Body of pancreas (tissue), 4 donors: Measurements from ENCODE around the gene NUDT1. TPM values are rescaled to one million over a fixed set of nuclear protein-coding genes. Genes with fewer than 3 reads are reported as not detected.

Source experiments
- ATAC-seq: fragments of 150-250 bp; one replicate; pipeline ENCODE4 v1.9.1; 2016
- DNase-seq, 4 donors: peaks; one replicate each; pipeline ENCODE4 v3.0.0-alpha.2; 2019
- H3K27ac ChIP-seq, 4 donors: fragments of 200-600 bp; sonication (generic); 1 replicate in 3 of 4; 2 replicates in 1 of 4; pipeline versions ENCODE4 v1.5.1 to v1.6.1; 2016 to 2019; ENCODE audit warnings: mild to moderate bottlenecking in 1 of 4, mixed read lengths in 1 of 4, moderate library complexity in 1 of 4
- H3K27me3 ChIP-seq, 2 donors: fragments of 200-600 bp; sonication (generic); one replicate each; pipeline ENCODE4 v1.6.0; 2016; ENCODE audit warnings: mild to moderate bottlenecking in 1 of 2
- H3K36me3 ChIP-seq, 2 donors: fragments of 200-600 bp; sonication (generic); replicated peaks in 1 of 2; 2 replicates each; pipeline ENCODE4 v1.5.1; 2016; ENCODE audit warnings: low read depth in 2 of 2; ENCODE audit not compliant: insufficient read depth in 1 of 2
- H3K4me1 ChIP-seq: fragments of 200-600 bp; sonication (generic); one replicate; pipeline ENCODE4 v1.6.0; 2016
- H3K4me3 ChIP-seq, 2 donors: fragments of 200-600 bp; sonication (generic); 1 replicate in 1 of 2; 2 replicates in 1 of 2; pipeline ENCODE4 v1.5.1; 2016 to 2019
- H3K9me3 ChIP-seq, 3 donors: fragments of 200-600 bp; sonication (generic); 1 replicate in 2 of 3; 2 replicates in 1 of 3; pipeline ENCODE4 v1.5.1; 2016
- CTCF ChIP-seq, 7 experiments: fragments of 450-650 bp in 4 of 7; fragments of 200-600 bp in 3 of 7; sonication (generic) in 3 of 7; IDR thresholded peaks; one replicate each; pipeline ENCODE4 v1.5.1; 2016 to 2019; ENCODE audit warnings: antibody characterized with exemption in 7 of 7
- POLR2A ChIP-seq, 3 donors: fragments of 450-650 bp; IDR thresholded peaks; one replicate each; pipeline ENCODE4 v1.6.1; 2016; ENCODE audit warnings: antibody characterized with exemption in 3 of 3, mild to moderate bottlenecking in 2 of 3
- WGBS, 2 donors: methylation state at CpG; one replicate each; pipeline ENCODE4 v1.1.5; 2017; 5-methylcytosine and 5-hydroxymethylcytosine counted together
- intact Hi-C: fragments of 100-400 bp; cut with DNase I; formaldehyde crosslinking; loops from one replicate; pipeline ENCODE4 v1.15.1; 2023
- total RNA-seq, 2 donors: library from RNA; depleted of rRNA; stranded (reverse); fragments of >200 nt; gene quantifications; one replicate each; pipeline ENCODE4 v1.1.0, GENCODE V29; 2016

NUDT1 gene
- total RNA-seq, 2 donors from 2014 or later: 26.2 TPM; not detected in 1

GRCh38 chr7:2251841-2252771 lies 10.1 kb downstream of the NUDT1 start:
- Histone ChIP-seq H3K36me3 (peaks cover 0 to 3% of the 10 kb centered on the region in 2 donors), H3K4me1 (no peaks in the 10 kb centered on the region), H3K27me3 (no peaks in the 10 kb centered on the region), H3K27ac (no peak overlapping the region), H3K4me3 (no peak overlapping the region), H3K9me3 (no peaks in the 10 kb centered on the region)
- DNase-seq: no peak
- intact Hi-C loops: no loop called here
- ATAC-seq: no peak
- 87 to 90% methylated on average over 14 to 20 of the region's 24 CpGs for WGBS, 2 donors
- TF ChIP-seq CTCF (IDR thresholded peaks at IDR 0.05) (no peak), POLR2A (IDR thresholded peaks at IDR 0.05) (no peak)

GRCh38 chr7:2253021-2253420 lies 11.0 kb downstream of the NUDT1 start:
- DNase-seq: no peak
- intact Hi-C loops: no loop called here
- Histone ChIP-seq H3K4me3 (no peak overlapping the region), H3K27ac (no peak overlapping the region), H3K27me3 (no peaks in the 10 kb centered on the region), H3K36me3 (peaks cover 0 to 3% of the 10 kb centered on the region in 2 donors), H3K4me1 (no peaks in the 10 kb centered on the region), H3K9me3 (no peaks in the 10 kb centered on the region)
- ATAC-seq: no peak
- WGBS, 2 donors: 92 to 100% methylated on average over 1 to 9 of the region's 9 CpGs
- TF ChIP-seq POLR2A (IDR thresholded peaks at IDR 0.05): no peak
- no peak for TF ChIP-seq CTCF (IDR thresholded peaks at IDR 0.05)

- Histone ChIP-seq H3K36me3 (peaks cover 0 to 3% of the 10 kb centered on the region in 2 donors), H3K27me3 (no peaks in the 10 kb centered on the region), H3K4me3 (no peak overlapping the region), H3K9me3 (no peaks in the 10 kb centered on the region), H3K4me1 (no peaks in the 10 kb centered on the region), H3K27ac (no peak overlapping the region)
- 90 to 92% methylated on average over 5 to 19 of the region's 32 CpGs for WGBS, 2 donors
- TF ChIP-seq CTCF (IDR thresholded peaks at IDR 0.05) (no peak), POLR2A (IDR thresholded peaks at IDR 0.05) (no peak)
- intact Hi-C loops: no loop called here
- ATAC-seq (no peak), DNase-seq (no peak)
Measured at GRCh38 chr7:2253525-2254244, 11.7 kb downstream of the NUDT1 start.

DNA sequence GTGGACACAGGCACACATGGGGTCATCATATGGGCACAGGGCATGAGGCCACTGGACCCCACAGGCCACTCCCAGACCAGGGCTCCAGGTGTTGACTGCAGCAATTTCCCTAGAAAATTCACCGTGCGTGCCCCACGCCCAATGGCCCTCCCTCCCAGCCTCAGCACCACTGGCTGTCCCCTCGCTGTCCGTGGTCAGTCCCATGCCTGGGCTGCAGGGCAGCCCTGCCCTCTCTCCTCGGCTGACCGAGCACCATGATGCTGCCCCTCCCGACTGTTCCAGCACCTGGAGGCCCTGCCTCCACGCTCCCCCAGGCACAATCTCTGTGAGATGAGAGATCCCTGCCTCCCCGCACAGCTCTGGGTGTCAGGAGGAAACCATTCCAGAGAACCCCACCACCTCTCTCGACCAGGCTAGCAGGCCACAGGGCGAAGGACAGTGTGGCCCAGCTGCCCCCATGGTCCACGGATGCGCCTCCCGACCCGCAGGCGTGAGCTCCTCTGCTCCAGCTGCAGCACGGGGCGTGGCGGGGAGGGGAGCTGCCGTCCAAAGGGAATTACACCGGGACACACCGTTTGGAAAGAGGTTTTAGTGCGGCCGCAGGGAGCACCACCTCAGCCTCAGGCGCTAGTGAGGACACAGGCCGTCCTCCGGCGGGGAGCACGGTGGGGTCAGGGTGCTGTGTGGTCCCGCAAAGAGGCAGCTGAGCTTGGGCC lies 12.6 kb downstream of the NUDT1 start:
- no peak overlapping the region for H3K4me3 ChIP-seq
- no peak for TF ChIP-seq POLR2A (IDR thresholded peaks at IDR 0.05)
- TF ChIP-seq CTCF (IDR thresholded peaks at IDR 0.05): no peak
- DNase-seq (no peak), ATAC-seq (no peak)
- WGBS, 2 donors: 92 to 95% methylated on average over 14 to 31 of the region's 31 CpGs
- intact Hi-C loops: no loop called here
- H3K9me3 ChIP-seq: no peaks in the 10 kb centered on the region
- no peak overlapping the region for H3K27ac ChIP-seq
- no peaks in the 10 kb centered on the region for H3K27me3 ChIP-seq
- peaks cover 0 to 3% of the 10 kb centered on the region in 2 donors for H3K36me3 ChIP-seq
- H3K4me1 ChIP-seq: no peaks in the 10 kb centered on the region
